ENCODE results near the gene CDK5. TPM values are rescaled to one million over a fixed set of nuclear protein-coding genes. Genes with fewer than 3 reads are reported as not detected.
A peak's percentile ranks its signal among the peaks of the same experiment; 100 is the strongest.

CDK5 gene
- total and polyA plus RNA-seq, 9 of the 15 experiments (the other 6 are each of a cell fraction or from before 2014, with no cell fraction given): 3.2 to 38.0 (median 27.5) TPM

- TF ChIP-seq REST (IDR thresholded peaks at IDR 0.05; ENCODE audit: borderline replicate concordance): peak; percentile 88; the same call in 1 of the 2 replicates
- TF ChIP-seq REST (CRISPR knock-in tag; IDR thresholded peaks at IDR 0.05; ENCODE audit: low read depth): peak; percentile 73
- TF ChIP-seq SMC3 (conservative IDR thresholded peaks at IDR 0.05; ENCODE audit: insufficient read depth, low read depth, low read length): peak; percentile 41; the same call in 1 of the 2 replicates
- TF ChIP-seq MTA1 (IDR thresholded peaks at IDR 0.05; ENCODE audit: borderline replicate concordance): 0 out of 2 replicates have a peak, but pooled peaks have one; percentile 70
- 0 out of 2 replicates have a peak, but pooled peaks have one; percentile 1 for TF ChIP-seq BACH1 (tag; IDR thresholded peaks at IDR 0.05)
- no peak for TF ChIP-seq TAL1 (IDR thresholded peaks at IDR 0.05)
- peak; percentile 67 for TF ChIP-seq BRD9 (IDR thresholded peaks at IDR 0.05; ENCODE audit: low read depth, partially characterized antibody)
- peak; percentile 99 for TF ChIP-seq SIN3B (IDR thresholded peaks at IDR 0.05; ENCODE audit: low read depth)
- TF ChIP-seq ZNF197 (CRISPR knock-in tag; IDR thresholded peaks at IDR 0.05; ENCODE audit: low read depth): peak; percentile 96
- TF ChIP-seq HDAC6 (IDR thresholded peaks at IDR 0.05; ENCODE audit: low read depth, low read length): no peak
- no peak for TF ChIP-seq ILF3 (IDR thresholded peaks at IDR 0.05; ENCODE audit: borderline replicate concordance)
- TF ChIP-seq FOXK1 (CRISPR knock-in tag; IDR thresholded peaks at IDR 0.05; ENCODE audit: borderline replicate concordance): peak; percentile 87
- TF ChIP-seq KAT7 (CRISPR knock-in tag; IDR thresholded peaks at IDR 0.05; ENCODE audit: borderline replicate concordance): peak; percentile 97; the same call in 1 of the 2 replicates
- no peak for TF ChIP-seq BRCA1 (IDR thresholded peaks at IDR 0.05)
- TF ChIP-seq BRCA1 (CRISPR knock-in tag; IDR thresholded peaks at IDR 0.05): no peak
- no peak for TF ChIP-seq SRSF9 (IDR thresholded peaks at IDR 0.05; ENCODE audit: borderline replicate concordance, low read depth, low read length)
- no peak for TF ChIP-seq MCM2 (IDR thresholded peaks at IDR 0.05; ENCODE audit: low read depth)
- peak; percentile 95 for TF ChIP-seq SIN3A (IDR thresholded peaks at IDR 0.05; ENCODE audit: borderline replicate concordance in 2 of 2, control insufficient read depth in 1 of 2, low read depth in 2 of 2, low read length in 2 of 2)
- peak; percentile 22 to 90 (median 82) for TF ChIP-seq YY1 (IDR thresholded peaks at IDR 0.05; ENCODE audit: borderline replicate concordance in 1 of 3, control insufficient read depth in 1 of 3, extremely low read depth in 1 of 3, insufficient read depth in 3 of 3, insufficient read length in 1 of 3, insufficient replicate concordance in 2 of 3, low read depth in 1 of 3, low read length in 2 of 3)
Observed at GRCh38 chr7:151028131-151028947, 29.4 kb downstream of the CDK5 start, which contains the start of gene ABCB8 (continued).

All from K562 (cell line).